Stimulated activated CD4-positive, alpha-beta T cell treated with anti-CD3 and anti-CD28 coated beads, Interleukin-1b, Interleukin-23, amount 100 ng/mL, for 24 hours (primary cell): ENCODE measurements around the gene SCLY.

Experiments
- DNase-seq, 4 experiments: peaks; one replicate each; pipeline ENCODE4 v3.0.0-alpha.2; 2020; ENCODE audit warnings: low read depth in 4 of 4, low spot score in 1 of 4

SCLY gene

DNA sequence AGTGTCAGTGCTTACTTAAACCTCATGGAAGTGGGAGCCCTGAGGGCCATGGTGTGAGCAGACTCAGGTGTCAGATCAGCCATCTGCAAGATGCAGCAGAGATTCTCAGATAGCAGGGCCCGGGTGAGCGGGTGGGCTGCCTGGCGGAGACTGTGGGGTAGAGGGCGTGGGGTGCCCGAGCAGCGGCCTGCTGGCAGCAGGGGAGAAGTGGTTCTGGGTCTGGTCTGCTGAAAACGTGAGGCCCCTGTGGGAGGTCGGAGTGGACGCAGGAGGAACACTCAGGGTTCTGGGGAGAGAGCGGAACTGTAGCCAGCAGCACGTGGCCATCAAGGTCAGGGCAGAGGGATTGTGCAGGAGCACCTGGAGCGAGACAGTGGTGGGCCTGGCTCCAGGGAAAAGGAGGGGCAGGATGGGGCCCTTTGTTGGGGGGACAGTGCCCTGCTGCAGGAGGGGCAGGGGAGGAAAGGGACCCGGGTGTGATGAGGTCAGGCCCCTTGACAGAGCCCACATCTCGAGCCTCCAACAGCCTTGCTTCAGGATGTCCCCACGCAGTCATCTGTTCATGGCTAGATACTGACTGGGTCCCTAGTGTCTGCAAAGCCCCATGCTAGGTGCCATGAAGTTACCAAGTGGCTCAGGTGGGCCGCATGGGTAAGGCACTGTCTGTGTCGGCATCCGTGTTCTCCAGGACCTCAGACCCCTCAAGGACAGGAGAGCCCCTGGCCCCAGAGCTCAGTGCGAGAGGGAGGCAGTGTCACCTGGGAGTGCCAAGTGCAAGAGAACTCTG, 36.6 kb downstream of the SCLY start:
- DNase-seq, result no peak

DNA sequence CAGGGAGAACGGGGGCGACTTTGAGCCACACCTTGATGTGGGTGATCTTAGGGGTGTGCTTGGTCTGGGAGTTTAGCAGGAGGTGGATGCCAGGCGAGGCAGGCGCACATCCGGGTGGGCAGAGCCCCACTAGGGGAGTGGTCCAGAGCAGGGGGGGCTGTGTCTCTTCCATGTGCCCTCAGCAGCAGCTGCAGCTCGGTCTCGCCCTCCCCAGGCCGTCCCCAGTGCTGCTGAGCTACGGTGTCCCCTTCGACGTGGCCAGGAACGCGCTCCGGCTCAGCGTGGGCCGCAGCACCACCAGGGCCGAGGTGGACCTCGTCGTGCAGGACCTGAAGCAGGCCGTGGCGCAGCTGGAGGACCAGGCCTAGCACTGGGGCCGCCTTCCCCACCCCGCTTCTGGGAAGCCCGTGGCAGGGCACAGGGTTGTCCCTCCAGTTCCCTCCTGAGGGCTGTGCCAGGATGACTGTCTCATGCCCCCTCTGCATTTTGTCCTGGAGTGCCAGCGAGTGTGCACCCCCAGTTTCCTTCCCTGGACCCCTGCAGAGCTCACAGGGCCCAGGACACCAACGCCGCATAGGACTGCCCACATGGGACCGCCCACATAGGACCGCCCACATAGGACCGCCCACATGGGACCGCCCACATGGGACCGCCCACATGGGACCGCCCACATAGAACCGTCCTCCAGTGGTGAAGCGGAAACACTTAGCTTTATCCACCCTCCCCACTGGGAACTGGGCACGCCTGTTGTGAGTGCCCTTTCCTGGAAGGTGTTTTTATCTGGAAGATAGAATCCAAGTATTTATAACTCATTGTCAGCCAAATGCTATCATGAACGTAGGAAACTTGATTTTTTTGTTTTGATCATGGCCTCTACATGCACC, 37.4 kb downstream of the SCLY start:
- no peak for DNase-seq

DNA sequence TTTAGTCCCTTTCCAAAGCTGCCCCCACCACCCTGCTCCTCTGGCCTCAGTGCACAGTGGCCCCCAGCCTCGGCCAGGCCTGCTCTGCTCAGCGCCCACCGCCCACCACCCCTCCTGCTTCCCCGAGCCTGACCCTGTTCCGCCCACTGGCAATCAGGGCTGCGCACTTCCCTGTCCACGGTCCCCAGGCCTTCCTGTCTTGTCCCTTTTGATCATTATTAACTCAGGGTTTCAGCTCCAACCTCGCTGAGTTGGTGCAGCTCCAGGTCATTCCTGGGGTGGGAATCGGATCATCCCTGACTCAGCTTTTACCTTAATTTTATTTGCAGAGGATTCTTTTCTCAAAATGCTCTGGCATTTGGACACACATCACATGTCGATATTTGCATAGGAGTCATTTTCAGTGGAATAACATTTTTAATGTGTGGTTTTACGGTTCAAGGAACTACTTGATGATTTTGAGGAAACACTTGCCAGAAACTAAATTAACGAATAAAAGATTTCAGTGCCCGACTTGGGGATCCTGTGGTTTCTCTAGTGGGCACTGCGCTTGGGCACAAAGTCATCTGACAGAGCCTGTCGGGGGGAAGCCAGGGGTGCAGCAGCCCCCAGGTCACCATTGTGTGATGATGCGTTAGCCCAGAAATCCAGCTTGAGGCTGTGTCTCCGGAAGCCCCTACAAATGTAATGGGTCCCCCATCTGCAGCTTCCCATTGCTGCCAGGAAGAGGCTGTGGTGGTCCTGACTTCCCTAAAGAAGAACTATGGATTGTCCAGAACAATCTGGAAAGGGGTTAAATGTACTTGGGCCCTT, 38.3 kb downstream of the SCLY start:
- DNase-seq, result no peak

- DNase-seq, result no peak
These were observed 38.9 kb downstream of the SCLY start for GRCh38 chr2:238099714-238100048.

- DNase-seq, result no peak
These were observed 39.4 kb downstream of the SCLY start, which contains the start of gene ESPNL for GRCh38 chr2:238100049-238100820. Gene ESPNL, plus strand, starts transcription at chr2:238100340. Its CDS starts 80 bp downstream, at chr2:238100420.

- no peak for DNase-seq
These were observed 40.3 kb downstream of the SCLY start for GRCh38 chr2:238100821-238101771.

GRCh38 chr2:238101891-238102841, 41.4 kb downstream of the SCLY start:
- no peak for DNase-seq

DNA sequence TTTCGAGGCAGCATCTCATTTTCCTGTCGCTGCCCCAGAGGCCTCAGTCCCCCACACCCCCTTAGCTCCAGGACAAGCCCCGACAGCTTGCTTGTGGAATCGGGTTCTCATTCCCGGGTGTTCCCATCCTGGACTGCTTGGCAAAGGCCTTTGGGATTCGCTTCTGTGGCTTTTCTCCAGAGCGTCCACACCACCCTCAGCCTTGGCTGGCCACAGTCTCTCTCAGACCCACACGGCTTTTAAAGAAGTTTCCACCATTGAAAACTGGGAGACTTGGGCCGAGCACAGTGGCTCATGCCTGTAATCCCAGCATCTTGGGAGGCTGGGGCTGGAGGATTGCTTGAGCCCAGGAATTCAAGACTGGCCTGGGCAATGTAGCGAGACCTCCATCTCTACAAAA, 42.1 kb downstream of the SCLY start:
- no peak for DNase-seq

DNA sequence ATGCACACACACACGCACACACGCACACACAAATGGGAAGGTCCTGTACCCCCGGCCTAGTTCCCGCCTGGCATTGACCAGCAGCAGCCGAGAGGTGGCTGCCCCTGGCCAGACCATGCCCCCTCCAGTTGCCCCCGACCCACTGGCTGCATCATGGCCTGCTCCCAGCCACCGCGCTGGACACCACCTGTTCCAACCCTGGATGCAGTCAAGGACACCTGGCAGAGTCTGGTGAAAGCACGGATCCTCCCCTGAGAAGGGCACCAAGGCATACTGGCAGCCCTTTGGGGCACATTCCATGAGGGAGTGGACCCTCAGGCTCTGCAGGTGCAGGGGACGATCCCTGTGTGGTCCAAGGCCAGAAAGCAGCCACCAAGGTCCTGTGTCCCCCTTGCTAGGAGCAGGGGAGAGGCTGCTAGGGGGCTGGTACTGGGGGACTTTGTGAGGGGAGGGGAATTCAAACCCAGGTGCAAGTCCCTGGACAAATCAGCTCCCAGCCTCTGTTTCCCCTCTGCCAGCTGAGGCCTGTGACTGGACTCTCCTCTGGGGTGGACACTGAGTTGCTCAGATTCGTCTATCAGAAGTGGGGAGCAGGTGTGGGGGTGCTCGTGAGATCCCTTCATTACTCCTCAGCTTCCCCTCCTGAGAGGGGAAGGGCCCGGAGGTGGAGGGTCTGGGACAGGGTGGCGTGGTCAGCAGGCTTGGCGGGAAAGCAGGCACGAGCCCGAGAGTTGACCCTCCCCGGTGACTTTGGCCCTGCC, 42.8 kb downstream of the SCLY start:
- no peak for DNase-seq

- DNase-seq, result no peak
These were observed 43.5 kb downstream of the SCLY start for GRCh38 chr2:238104226-238104690.

DNA sequence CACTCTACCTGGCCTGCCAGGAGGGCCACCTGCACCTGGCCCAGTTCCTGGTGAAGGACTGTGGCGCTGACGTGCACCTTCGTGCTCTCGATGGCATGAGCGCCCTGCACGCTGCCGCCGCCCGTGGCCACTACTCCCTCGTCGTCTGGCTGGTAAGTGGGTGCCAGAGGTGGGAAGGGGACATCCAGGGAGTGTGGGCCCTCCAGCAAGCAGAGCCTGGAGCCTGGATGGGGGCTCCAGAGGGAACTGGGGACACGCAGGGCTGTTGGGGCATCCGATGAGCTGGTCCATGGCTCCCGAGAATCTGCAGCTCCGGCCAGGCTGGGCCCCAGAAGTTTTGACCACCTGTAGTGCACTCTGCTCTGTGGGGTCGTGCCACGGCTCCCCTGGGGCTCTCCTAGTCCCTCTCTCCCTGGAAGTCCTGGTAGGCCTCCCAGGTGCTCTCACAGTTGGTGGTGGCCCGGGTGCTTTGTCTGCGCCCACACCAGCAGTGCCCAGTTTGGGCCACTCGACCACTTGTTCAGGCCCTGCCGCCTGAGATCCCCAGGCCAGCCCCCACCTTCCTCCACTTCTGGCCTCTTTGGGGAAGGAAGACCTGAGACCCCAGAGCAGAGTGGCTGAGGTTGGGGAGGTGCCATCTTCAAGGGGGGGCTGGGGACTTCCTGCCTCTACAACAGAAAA, 44.0 kb downstream of the SCLY start:
- DNase-seq, result no peak

GRCh38 chr2:238105506-238106338, 44.9 kb downstream of the SCLY start:
- DNase-seq, result no peak

- no peak for DNase-seq
These were observed 45.5 kb downstream of the SCLY start for GRCh38 chr2:238106339-238106697.

GRCh38 chr2:238106698-238107524, 46.1 kb downstream of the SCLY start:
- no peak for DNase-seq
